Liver (tissue), 9 donors: ENCODE measurements around the gene DAGLB. TPM values are rescaled to one million over a fixed set of nuclear protein-coding genes. Genes with fewer than 3 reads are reported as not detected.
"Not testable (repeated sequence)": the region's sequence is repeated elsewhere in the genome, so short reads cannot be mapped to it uniquely, and the experiment has no call there.

Experiments
- DNase-seq: peaks from one replicate; pipeline ENCODE4 v3.0.0-alpha.2; 2017; ENCODE audit warnings: low spot score
- H3K27ac ChIP-seq, 2 donors: one replicate each; pipeline ENCODE4 v1.7.0; 2013; ENCODE audit warnings: inconsistent platforms in 2 of 2, low read length in 2 of 2, control low read depth in 1 of 2, low read depth in 1 of 2, mild to moderate bottlenecking in 1 of 2
- H3K27me3 ChIP-seq, 4 donors: one replicate each; pipeline versions ENCODE4 v1.6.1 to v1.7.0; 2013; ENCODE audit warnings: low read length in 3 of 4, inconsistent platforms in 1 of 4, mild to moderate bottlenecking in 1 of 4, moderate library complexity in 1 of 4; ENCODE audit not compliant: control insufficient read depth in 4 of 4, insufficient read depth in 4 of 4
- H3K36me3 ChIP-seq, 4 donors: one replicate each; pipeline versions ENCODE4 v1.6.1 to v1.7.0; 2013; ENCODE audit warnings: low read length in 3 of 4, mild to moderate bottlenecking in 3 of 4, low read depth in 1 of 4, moderate library complexity in 1 of 4; ENCODE audit not compliant: control insufficient read depth in 4 of 4, insufficient read depth in 3 of 4
- H3K4me1 ChIP-seq, 4 donors: one replicate each; pipeline versions ENCODE4 v1.6.1 to v1.7.0; 2013; ENCODE audit warnings: low read length in 3 of 4, mild to moderate bottlenecking in 3 of 4, moderate library complexity in 1 of 4; ENCODE audit not compliant: control insufficient read depth in 4 of 4, insufficient read depth in 4 of 4
- H3K4me3 ChIP-seq, 3 donors: one replicate each; pipeline versions ENCODE4 v1.6.1 to v1.7.0; 2013; ENCODE audit warnings: low read length in 3 of 3, control low read depth in 1 of 3, low read depth in 1 of 3, mild to moderate bottlenecking in 1 of 3
- H3K9ac ChIP-seq, 2 donors: one replicate each; pipeline ENCODE4 v1.7.0; 2013; ENCODE audit warnings: low read length in 2 of 2, mild to moderate bottlenecking in 2 of 2, moderate library complexity in 2 of 2, control low read depth in 1 of 2, low read depth in 1 of 2
- H3K9me3 ChIP-seq, 4 donors: one replicate each; pipeline versions ENCODE4 v1.6.1 to v1.7.0; 2013; ENCODE audit warnings: low read length in 3 of 4; ENCODE audit not compliant: control insufficient read depth in 4 of 4
- ATF3 ChIP-seq: IDR thresholded peaks from 2 replicates; pipeline ENCODE4 v1.6.1; 2016; ENCODE audit warnings: antibody characterized with exemption
- CTCF ChIP-seq: fragments of 150-350 bp; IDR thresholded peaks from 2 replicates; pipeline ENCODE4 v1.5.1; 2017; ENCODE audit warnings: improper control_type of control experiment, low read depth, low read length; ENCODE audit not compliant: missing input control
- EGR1 ChIP-seq, 2 donors: IDR thresholded peaks; 2 replicates each; pipeline ENCODE4 v1.6.1; 2016 to 2018; ENCODE audit warnings: antibody characterized with exemption in 2 of 2, low read depth in 2 of 2
- FOXA1 ChIP-seq: IDR thresholded peaks from 2 replicates; pipeline ENCODE4 v1.6.1; 2016; ENCODE audit warnings: antibody characterized with exemption
- FOXA2 ChIP-seq: IDR thresholded peaks from 2 replicates; pipeline ENCODE4 v1.6.1; 2016; ENCODE audit warnings: antibody characterized with exemption
- GABPA ChIP-seq, 2 donors: IDR thresholded peaks in 1 of 2; conservative IDR thresholded peaks in 1 of 2; 2 replicates each; pipeline ENCODE4 v1.6.1; 2016; ENCODE audit warnings: antibody characterized with exemption in 2 of 2, mild to moderate bottlenecking in 1 of 2, moderate library complexity in 1 of 2
- HNF4A ChIP-seq, 2 donors: conservative IDR thresholded peaks; 2 replicates each; pipeline ENCODE4 v1.6.1; 2016; ENCODE audit warnings: antibody characterized with exemption in 2 of 2, mild to moderate bottlenecking in 2 of 2
- HNF4G ChIP-seq: IDR thresholded peaks from 2 replicates; pipeline ENCODE4 v1.6.1; 2016; ENCODE audit warnings: antibody characterized with exemption
- JUND ChIP-seq, 2 donors: IDR thresholded peaks; 2 replicates each; pipeline ENCODE4 v1.6.1; 2016; ENCODE audit warnings: antibody characterized with exemption in 2 of 2
- MAX ChIP-seq: IDR thresholded peaks from 2 replicates; pipeline ENCODE4 v1.6.1; 2016; ENCODE audit warnings: antibody characterized with exemption
- NR2F2 ChIP-seq: IDR thresholded peaks from 2 replicates; pipeline ENCODE4 v1.6.1; 2016; ENCODE audit warnings: antibody characterized with exemption
- RAD21 ChIP-seq, 2 donors: IDR thresholded peaks; 2 replicates each; pipeline ENCODE4 v1.6.1; 2016; ENCODE audit warnings: antibody characterized with exemption in 2 of 2, mild to moderate bottlenecking in 2 of 2
- REST ChIP-seq: IDR thresholded peaks from 2 replicates; pipeline ENCODE4 v1.6.1; 2016; ENCODE audit warnings: antibody characterized with exemption, mild to moderate bottlenecking
- RXRA ChIP-seq, 2 donors: IDR thresholded peaks; 2 replicates each; pipeline ENCODE4 v1.6.1; 2017 to 2018; ENCODE audit warnings: antibody characterized with exemption in 2 of 2, mild to moderate bottlenecking in 1 of 2
- SP1 ChIP-seq: IDR thresholded peaks from 2 replicates; pipeline ENCODE4 v1.6.1; 2018; ENCODE audit warnings: antibody characterized with exemption, mild to moderate bottlenecking
- TAF1 ChIP-seq: conservative IDR thresholded peaks from 2 replicates; pipeline ENCODE4 v1.6.1; 2016; ENCODE audit warnings: antibody characterized with exemption, mild to moderate bottlenecking
- YY1 ChIP-seq: IDR thresholded peaks from 2 replicates; pipeline ENCODE4 v1.6.1; 2016; ENCODE audit warnings: antibody characterized with exemption, mild to moderate bottlenecking
- ZBTB33 ChIP-seq: IDR thresholded peaks from 2 replicates; pipeline ENCODE4 v1.6.1; 2016; ENCODE audit warnings: antibody characterized with exemption
- whole genome bisulfite sequencing: extraction: QIAGEN DNeasy Blood & Tissue Kit; methylation state at CpG from one replicate; pipeline ENCODE4 v1.1.7; 2013; 5-methylcytosine and 5-hydroxymethylcytosine counted together
- polyA plus RNA-seq, 2 donors: library from polyadenylated mRNA; stranded (reverse) in 1 of 2; unstranded in 1 of 2; fragments of 200-250 nt in 1 of 2; fragments of >200 nt in 1 of 2; fragmentation: Nextera tagmentation in 1 of 2; extraction: Ambion mirVana in 1 of 2; gene quantifications; one replicate each; pipeline versions ENCODE4 v1.2.1 to v1.2.3, GENCODE V29; 2013 to 2015
- total RNA-seq, 2 donors: library from RNA; depleted of rRNA; stranded (reverse); fragments of >200 nt; gene quantifications; one replicate each; pipeline ENCODE4 v1.2.3, GENCODE V29; 2014
- donor health status: healthy.
- donor health status: healthy.
- donor health status: healthy.
- donor health status: healthy.
- donor health status: healthy.

The DAGLB gene
- total and polyA plus RNA-seq, 4 donors, result 4.9 to 10.7 (median 8.4) TPM

- H3K4me1 ChIP-seq, result peaks cover 18 to 44% (median 34%) of the 10 kb centered on the region in 4 donors
- no peaks in the 10 kb centered on the region for H3K27me3 ChIP-seq
- no peak overlapping the region for H3K9ac ChIP-seq
- H3K36me3 ChIP-seq, result peaks cover 0 to 2% (median 0%) of the 10 kb centered on the region in 4 donors
- 85% methylated on average over 7 of the region's 7 CpGs for WGBS
- TF ChIP-seq FOXA1 (no peak), TAF1 (no peak), EGR1 (IDR thresholded peaks at IDR 0.05; ENCODE audit: low read depth in 2 of 2) (no peak), RXRA (IDR thresholded peaks at IDR 0.05) (no peak), MAX (no peak), ATF3 (no peak), REST (no peak), ZBTB33 (no peak), CTCF (no peak), RAD21 (IDR thresholded peaks at IDR 0.05) (no peak), YY1 (no peak), FOXA2 (no peak), SP1 (no peak), HNF4A (conservative IDR thresholded peaks at IDR 0.05) (no peak), JUND (IDR thresholded peaks at IDR 0.05) (no peak), GABPA (IDR thresholded peaks at IDR 0.05 in 1 of 2, conservative IDR thresholded peaks at IDR 0.05 in 1 of 2) (no peak), HNF4G (no peak), NR2F2 (no peak)
- DNase-seq, result no peak
- H3K9me3 ChIP-seq, result no peaks in the 10 kb centered on the region
- no peak overlapping the region for H3K4me3 ChIP-seq
- H3K27ac ChIP-seq, result no peak overlapping the region
Observed at GRCh38 chr7:6379886-6380285, 67.9 kb downstream of the DAGLB start.

- H3K4me1 ChIP-seq, result peaks cover 7 to 36% (median 25%) of the 10 kb centered on the region in 4 donors
- H3K27ac ChIP-seq, result not testable (repeated sequence)
Observed at GRCh38 chr7:6378556-6378955, 69.2 kb downstream of the DAGLB start.

More at GRCh38 chr7:6378556-6378955, 69.2 kb downstream of the DAGLB start:
- not testable (repeated sequence) for H3K4me3 ChIP-seq, H3K9me3 ChIP-seq, H3K36me3 ChIP-seq, DNase-seq, H3K9ac ChIP-seq, H3K27me3 ChIP-seq
- WGBS, result 79% methylated on average over 5 of the region's 5 CpGs
